Measurements from ENCODE around the gene EDN1. TPM values are rescaled to one million over a fixed set of nuclear protein-coding genes. Genes with fewer than 3 reads are reported as not detected.

EDN1 gene
- total RNA-seq, 3 donors from 2014 or later (not counting 1 experiment from before 2014, with no cell fraction given) = 0.63 to 1.5 (median 0.71) TPM

GRCh38 chr6:12270551-12271230 lies 19.5 kb upstream of the EDN1 start:
- intact Hi-C loops (cut with micrococcal nuclease) = no loop called here
- Histone ChIP-seq H3K36me3 (ENCODE audit: control insufficient read depth, insufficient read depth, low read length) (no peaks in the 10 kb centered on the region), H3K27ac (ENCODE audit: low read length) (no peak overlapping the region), H3K27me3 (ENCODE audit: control insufficient read depth, insufficient read depth, low read length) (no peaks in the 10 kb centered on the region), H3K4me1 (ENCODE audit: control insufficient read depth, insufficient read depth, low read length) (peaks cover 5% of the 10 kb centered on the region), H3K9me3 (ENCODE audit: control insufficient read depth, insufficient read depth, low read length) (no peaks in the 10 kb centered on the region), H3K4me3 (ENCODE audit: low read length) (no peak overlapping the region)
- H3K27me3 Mint-ChIP-seq (ENCODE audit: low read depth in 2 of 2) = peaks cover 6 to 7% of the 10 kb centered on the region in 2 donors
- WGBS (ENCODE audit: insufficient coverage) = 87% methylated on average over 3 of the region's 4 CpGs
- TF ChIP-seq, protein P1, sequence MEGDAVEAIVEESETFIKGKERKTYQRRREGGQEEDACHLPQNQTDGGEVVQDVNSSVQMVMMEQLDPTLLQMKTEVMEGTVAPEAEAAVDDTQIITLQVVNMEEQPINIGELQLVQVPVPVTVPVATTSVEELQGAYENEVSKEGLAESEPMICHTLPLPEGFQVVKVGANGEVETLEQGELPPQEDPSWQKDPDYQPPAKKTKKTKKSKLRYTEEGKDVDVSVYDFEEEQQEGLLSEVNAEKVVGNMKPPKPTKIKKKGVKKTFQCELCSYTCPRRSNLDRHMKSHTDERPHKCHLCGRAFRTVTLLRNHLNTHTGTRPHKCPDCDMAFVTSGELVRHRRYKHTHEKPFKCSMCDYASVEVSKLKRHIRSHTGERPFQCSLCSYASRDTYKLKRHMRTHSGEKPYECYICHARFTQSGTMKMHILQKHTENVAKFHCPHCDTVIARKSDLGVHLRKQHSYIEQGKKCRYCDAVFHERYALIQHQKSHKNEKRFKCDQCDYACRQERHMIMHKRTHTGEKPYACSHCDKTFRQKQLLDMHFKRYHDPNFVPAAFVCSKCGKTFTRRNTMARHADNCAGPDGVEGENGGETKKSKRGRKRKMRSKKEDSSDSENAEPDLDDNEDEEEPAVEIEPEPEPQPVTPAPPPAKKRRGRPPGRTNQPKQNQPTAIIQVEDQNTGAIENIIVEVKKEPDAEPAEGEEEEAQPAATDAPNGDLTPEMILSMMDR (IDR thresholded peaks at IDR 0.05) = no peak
- ATAC-seq = peak in 2 of 3 donors; percentile 53
- H3K4me3 Mint-ChIP-seq = no peak overlapping the region
- H3K4me1 Mint-ChIP-seq = peaks cover 8 to 12% of the 10 kb centered on the region in 2 donors
- peaks cover 0 to 12% of the 10 kb centered on the region in 2 donors for H3K9me3 Mint-ChIP-seq
- H3K27ac Mint-ChIP-seq = no peak overlapping the region
- DNase-seq = no peak
- H3K36me3 Mint-ChIP-seq = peaks cover 9% of the 10 kb centered on the region

- intact Hi-C loops (cut with micrococcal nuclease) = no loop called here
Observed at GRCh38 chr6:12271594-12271993, 18.6 kb upstream of the EDN1 start.

GRCh38 chr6:12271997-12272396 lies 18.2 kb upstream of the EDN1 start:
- Histone ChIP-seq H3K27ac (ENCODE audit: low read length) (no peak overlapping the region), H3K27me3 (ENCODE audit: control insufficient read depth, insufficient read depth, low read length) (no peaks in the 10 kb centered on the region), H3K36me3 (ENCODE audit: control insufficient read depth, insufficient read depth, low read length) (no peaks in the 10 kb centered on the region), H3K4me3 (ENCODE audit: low read length) (no peak overlapping the region), H3K4me1 (ENCODE audit: control insufficient read depth, insufficient read depth, low read length) (no peaks in the 10 kb centered on the region), H3K9me3 (ENCODE audit: control insufficient read depth, insufficient read depth, low read length) (no peaks in the 10 kb centered on the region)
- intact Hi-C loops (cut with micrococcal nuclease) = no loop called here
- H3K9me3 Mint-ChIP-seq = peaks cover 0 to 12% of the 10 kb centered on the region in 2 donors
- ATAC-seq (no peak), DNase-seq (no peak)
- no peak overlapping the region for H3K27ac Mint-ChIP-seq
- no peak overlapping the region for H3K4me3 Mint-ChIP-seq
- peaks cover 8 to 12% of the 10 kb centered on the region in 2 donors for H3K4me1 Mint-ChIP-seq
- TF ChIP-seq, protein P1 (IDR thresholded peaks at IDR 0.05) = no peak
- H3K36me3 Mint-ChIP-seq = peaks cover 9% of the 10 kb centered on the region
- H3K27me3 Mint-ChIP-seq (ENCODE audit: low read depth in 2 of 2) = peaks cover 9 to 15% of the 10 kb centered on the region in 2 donors
- WGBS (ENCODE audit: insufficient coverage) = no CpG with 5 or more reads among the region's 1 CpG

More at GRCh38 chr6:12271594-12271993, 18.6 kb upstream of the EDN1 start:
- H3K4me1 ChIP-seq (ENCODE audit: control insufficient read depth, insufficient read depth, low read length) = peaks cover under 1% of the 10 kb centered on the region
- Mint-ChIP-seq H3K27ac (no peak overlapping the region), H3K9me3 (peaks cover 0 to 12% of the 10 kb centered on the region in 2 donors), H3K27me3 (ENCODE audit: low read depth in 2 of 2) (peaks cover 9 to 11% of the 10 kb centered on the region in 2 donors), H3K36me3 (peaks cover 9% of the 10 kb centered on the region), H3K4me1 (peaks cover 8 to 12% of the 10 kb centered on the region in 2 donors), H3K4me3 (no peak overlapping the region)
- no peak overlapping the region for H3K4me3 ChIP-seq (ENCODE audit: low read length)
- no CpG with 5 or more reads among the region's 1 CpG for WGBS (ENCODE audit: insufficient coverage)
- H3K9me3 ChIP-seq (ENCODE audit: control insufficient read depth, insufficient read depth, low read length) = no peaks in the 10 kb centered on the region
- no peaks in the 10 kb centered on the region for H3K36me3 ChIP-seq (ENCODE audit: control insufficient read depth, insufficient read depth, low read length)
- ATAC-seq (no peak), DNase-seq (no peak)
- TF ChIP-seq, protein P1 (IDR thresholded peaks at IDR 0.05) = no peak
- no peak overlapping the region for H3K27ac ChIP-seq (ENCODE audit: low read length)
- no peaks in the 10 kb centered on the region for H3K27me3 ChIP-seq (ENCODE audit: control insufficient read depth, insufficient read depth, low read length)

Data from natural killer cell (primary cell).